H1 (cell line): ENCODE data around the gene DPP10. TPM values are rescaled to one million over a fixed set of nuclear protein-coding genes. Genes with fewer than 3 reads are reported as not detected.

Experiments used
- CHD2 ChIP-seq: IDR thresholded peaks from 2 replicates; pipeline ENCODE4 v1.6.1; 2012; ENCODE audit warnings: low read length, improper control_type of control experiment
- FOSL1 ChIP-seq: IDR thresholded peaks from 2 replicates; pipeline ENCODE4 v1.6.1; 2011; ENCODE audit warnings: mild to moderate bottlenecking, low read depth, low read length, moderate library complexity; ENCODE audit not compliant: insufficient read depth
- GABPA ChIP-seq: IDR thresholded peaks from 2 replicates; pipeline ENCODE4 v1.6.1; 2011; ENCODE audit warnings: mild to moderate bottlenecking, low read length, moderate library complexity, borderline replicate concordance; ENCODE audit not compliant: insufficient read depth
- HDAC2 ChIP-seq, 2 experiments: fragments of 300-600 bp in 1 of 2; sonication (generic) in 1 of 2; IDR thresholded peaks; 2 replicates each; pipeline ENCODE4 v1.6.1; 2011 to 2012; ENCODE audit warnings: low read depth in 2 of 2, low read length in 2 of 2, mild to moderate bottlenecking in 2 of 2, moderate library complexity in 2 of 2, borderline replicate concordance in 1 of 2, inconsistent platforms in 1 of 2
- NRF1 ChIP-seq: IDR thresholded peaks from 2 replicates; pipeline ENCODE4 v1.6.1; 2011; ENCODE audit warnings: mild to moderate bottlenecking, low read depth, low read length, improper control_type of control experiment
- POLR2A ChIP-seq, 2 experiments: IDR thresholded peaks; 1 replicate in 1 of 2; 2 replicates in 1 of 2; pipeline ENCODE4 v1.6.1; 2011; ENCODE audit warnings: low read depth in 2 of 2, low read length in 2 of 2, mild to moderate bottlenecking in 2 of 2; ENCODE audit errors: control extremely low read depth in 1 of 2
- SIN3A ChIP-seq, 2 experiments: IDR thresholded peaks in 1 of 2; conservative IDR thresholded peaks in 1 of 2; 2 replicates each; pipeline ENCODE4 v1.6.1; 2011 to 2012; ENCODE audit warnings: low read length in 2 of 2, improper control_type of control experiment in 1 of 2, low read depth in 1 of 2, mild to moderate bottlenecking in 1 of 2
- SIRT6 ChIP-seq: IDR thresholded peaks from one replicate; pipeline ENCODE4 v1.7.1; 2012; ENCODE audit warnings: low read length, inconsistent platforms
- polyA plus RNA-seq, 7 experiments: library from polyadenylated mRNA; depleted of rRNA in 3 of 7; stranded (reverse) in 5 of 7; unstranded in 2 of 7; fragments of >200 nt in 5 of 7; fragments of 200-250 nt in 2 of 7; gene quantifications; 1 replicate in 5 of 7; 2 replicates in 1 of 7; 4 replicates in 1 of 7; pipeline versions ENCODE4 v1.2.1 to v1.2.3, GENCODE V29; 2011 to 2013; ENCODE audit warnings: missing spikeins in 2 of 7, mixed read lengths in 2 of 7
- total RNA-seq: library from RNA; stranded (reverse); fragmentation: NEBNext Ultra II Directional; extraction: Animal tissue kit (Norgen Biotek cat#: 25700); gene quantifications from 2 replicates; pipeline ENCODE4 v1.2.1, GENCODE V29; 2021
- TF ChIP-seq, protein P1 (sequence below): fragments of 300-600 bp; sonication (generic); IDR thresholded peaks from 2 replicates; pipeline ENCODE4 v1.7.1; 2012; ENCODE audit warnings: low read length, moderate library complexity, mild to moderate bottlenecking, inconsistent platforms; ENCODE audit not compliant: insufficient replicate concordance

DPP10 gene
- total and polyA plus RNA-seq, 2 of the 8 experiments (the other 6 are each of a cell fraction or from before 2014, with no cell fraction given) = 3.3 to 7.2 TPM

DNA sequence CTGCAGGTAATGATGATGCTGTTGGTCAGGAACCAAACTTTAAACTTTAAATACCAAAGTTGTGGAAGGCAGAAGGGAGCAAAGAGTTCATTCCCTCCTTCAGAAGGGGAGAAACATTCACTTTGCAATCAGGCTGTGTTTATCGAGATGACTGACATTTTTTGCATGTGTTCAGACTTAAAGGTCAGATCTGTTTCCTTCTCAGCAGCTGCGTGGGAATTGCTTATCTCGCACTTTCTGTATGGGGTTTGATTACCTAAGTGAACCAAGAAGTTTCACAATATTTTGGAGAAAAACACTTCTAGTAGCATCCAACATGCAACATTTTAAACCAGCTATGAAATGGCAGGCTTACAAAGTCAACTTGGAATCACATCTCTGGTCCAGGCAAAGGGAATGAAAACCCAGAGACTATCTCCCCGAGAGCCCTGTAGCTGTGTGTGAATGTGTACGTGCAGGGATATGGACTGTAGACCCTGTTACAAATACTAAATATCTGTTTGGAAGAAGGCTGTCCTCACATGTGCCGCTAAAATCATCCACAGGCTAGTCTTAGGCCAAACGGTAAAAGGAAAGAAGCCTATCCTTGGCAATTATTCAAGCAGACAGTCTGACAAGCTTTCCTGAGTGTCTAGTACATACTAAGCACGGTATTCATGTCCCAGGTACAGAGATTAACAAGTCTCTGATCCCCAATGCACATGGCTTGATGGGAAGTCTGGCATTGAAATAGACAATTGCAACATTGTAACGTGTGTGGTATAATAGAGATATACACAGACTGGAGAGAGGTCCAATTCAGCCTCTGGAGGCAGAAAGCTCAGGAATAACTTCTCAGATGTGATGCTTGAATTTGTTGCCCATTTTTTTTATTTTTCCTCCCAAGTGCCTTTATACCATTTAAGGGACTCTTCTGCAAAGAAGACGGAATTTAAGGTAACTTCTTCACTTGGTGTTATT lies 483.1 kb downstream of the DPP10 start (continued):
- TF ChIP-seq, protein P1, sequence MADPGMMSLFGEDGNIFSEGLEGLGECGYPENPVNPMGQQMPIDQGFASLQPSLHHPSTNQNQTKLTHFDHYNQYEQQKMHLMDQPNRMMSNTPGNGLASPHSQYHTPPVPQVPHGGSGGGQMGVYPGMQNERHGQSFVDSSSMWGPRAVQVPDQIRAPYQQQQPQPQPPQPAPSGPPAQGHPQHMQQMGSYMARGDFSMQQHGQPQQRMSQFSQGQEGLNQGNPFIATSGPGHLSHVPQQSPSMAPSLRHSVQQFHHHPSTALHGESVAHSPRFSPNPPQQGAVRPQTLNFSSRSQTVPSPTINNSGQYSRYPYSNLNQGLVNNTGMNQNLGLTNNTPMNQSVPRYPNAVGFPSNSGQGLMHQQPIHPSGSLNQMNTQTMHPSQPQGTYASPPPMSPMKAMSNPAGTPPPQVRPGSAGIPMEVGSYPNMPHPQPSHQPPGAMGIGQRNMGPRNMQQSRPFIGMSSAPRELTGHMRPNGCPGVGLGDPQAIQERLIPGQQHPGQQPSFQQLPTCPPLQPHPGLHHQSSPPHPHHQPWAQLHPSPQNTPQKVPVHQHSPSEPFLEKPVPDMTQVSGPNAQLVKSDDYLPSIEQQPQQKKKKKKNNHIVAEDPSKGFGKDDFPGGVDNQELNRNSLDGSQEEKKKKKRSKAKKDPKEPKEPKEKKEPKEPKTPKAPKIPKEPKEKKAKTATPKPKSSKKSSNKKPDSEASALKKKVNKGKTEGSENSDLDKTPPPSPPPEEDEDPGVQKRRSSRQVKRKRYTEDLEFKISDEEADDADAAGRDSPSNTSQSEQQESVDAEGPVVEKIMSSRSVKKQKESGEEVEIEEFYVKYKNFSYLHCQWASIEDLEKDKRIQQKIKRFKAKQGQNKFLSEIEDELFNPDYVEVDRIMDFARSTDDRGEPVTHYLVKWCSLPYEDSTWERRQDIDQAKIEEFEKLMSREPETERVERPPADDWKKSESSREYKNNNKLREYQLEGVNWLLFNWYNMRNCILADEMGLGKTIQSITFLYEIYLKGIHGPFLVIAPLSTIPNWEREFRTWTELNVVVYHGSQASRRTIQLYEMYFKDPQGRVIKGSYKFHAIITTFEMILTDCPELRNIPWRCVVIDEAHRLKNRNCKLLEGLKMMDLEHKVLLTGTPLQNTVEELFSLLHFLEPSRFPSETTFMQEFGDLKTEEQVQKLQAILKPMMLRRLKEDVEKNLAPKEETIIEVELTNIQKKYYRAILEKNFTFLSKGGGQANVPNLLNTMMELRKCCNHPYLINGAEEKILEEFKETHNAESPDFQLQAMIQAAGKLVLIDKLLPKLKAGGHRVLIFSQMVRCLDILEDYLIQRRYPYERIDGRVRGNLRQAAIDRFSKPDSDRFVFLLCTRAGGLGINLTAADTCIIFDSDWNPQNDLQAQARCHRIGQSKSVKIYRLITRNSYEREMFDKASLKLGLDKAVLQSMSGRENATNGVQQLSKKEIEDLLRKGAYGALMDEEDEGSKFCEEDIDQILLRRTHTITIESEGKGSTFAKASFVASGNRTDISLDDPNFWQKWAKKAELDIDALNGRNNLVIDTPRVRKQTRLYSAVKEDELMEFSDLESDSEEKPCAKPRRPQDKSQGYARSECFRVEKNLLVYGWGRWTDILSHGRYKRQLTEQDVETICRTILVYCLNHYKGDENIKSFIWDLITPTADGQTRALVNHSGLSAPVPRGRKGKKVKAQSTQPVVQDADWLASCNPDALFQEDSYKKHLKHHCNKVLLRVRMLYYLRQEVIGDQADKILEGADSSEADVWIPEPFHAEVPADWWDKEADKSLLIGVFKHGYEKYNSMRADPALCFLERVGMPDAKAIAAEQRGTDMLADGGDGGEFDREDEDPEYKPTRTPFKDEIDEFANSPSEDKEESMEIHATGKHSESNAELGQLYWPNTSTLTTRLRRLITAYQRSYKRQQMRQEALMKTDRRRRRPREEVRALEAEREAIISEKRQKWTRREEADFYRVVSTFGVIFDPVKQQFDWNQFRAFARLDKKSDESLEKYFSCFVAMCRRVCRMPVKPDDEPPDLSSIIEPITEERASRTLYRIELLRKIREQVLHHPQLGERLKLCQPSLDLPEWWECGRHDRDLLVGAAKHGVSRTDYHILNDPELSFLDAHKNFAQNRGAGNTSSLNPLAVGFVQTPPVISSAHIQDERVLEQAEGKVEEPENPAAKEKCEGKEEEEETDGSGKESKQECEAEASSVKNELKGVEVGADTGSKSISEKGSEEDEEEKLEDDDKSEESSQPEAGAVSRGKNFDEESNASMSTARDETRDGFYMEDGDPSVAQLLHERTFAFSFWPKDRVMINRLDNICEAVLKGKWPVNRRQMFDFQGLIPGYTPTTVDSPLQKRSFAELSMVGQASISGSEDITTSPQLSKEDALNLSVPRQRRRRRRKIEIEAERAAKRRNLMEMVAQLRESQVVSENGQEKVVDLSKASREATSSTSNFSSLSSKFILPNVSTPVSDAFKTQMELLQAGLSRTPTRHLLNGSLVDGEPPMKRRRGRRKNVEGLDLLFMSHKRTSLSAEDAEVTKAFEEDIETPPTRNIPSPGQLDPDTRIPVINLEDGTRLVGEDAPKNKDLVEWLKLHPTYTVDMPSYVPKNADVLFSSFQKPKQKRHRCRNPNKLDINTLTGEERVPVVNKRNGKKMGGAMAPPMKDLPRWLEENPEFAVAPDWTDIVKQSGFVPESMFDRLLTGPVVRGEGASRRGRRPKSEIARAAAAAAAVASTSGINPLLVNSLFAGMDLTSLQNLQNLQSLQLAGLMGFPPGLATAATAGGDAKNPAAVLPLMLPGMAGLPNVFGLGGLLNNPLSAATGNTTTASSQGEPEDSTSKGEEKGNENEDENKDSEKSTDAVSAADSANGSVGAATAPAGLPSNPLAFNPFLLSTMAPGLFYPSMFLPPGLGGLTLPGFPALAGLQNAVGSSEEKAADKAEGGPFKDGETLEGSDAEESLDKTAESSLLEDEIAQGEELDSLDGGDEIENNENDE = no peak
- no peak for TF ChIP-seq NRF1
- no peak for TF ChIP-seq HDAC2 (IDR thresholded peaks at IDR 0.05; ENCODE audit: borderline replicate concordance in 1 of 2, low read depth in 2 of 2, low read length in 2 of 2)
- TF ChIP-seq GABPA = no peak
- TF ChIP-seq POLR2A (IDR thresholded peaks at IDR 0.05; ENCODE audit: control extremely low read depth in 1 of 2, low read depth in 2 of 2, low read length in 2 of 2) = no peak
- TF ChIP-seq CHD2 = no peak
- no peak for TF ChIP-seq SIRT6
- TF ChIP-seq SIN3A (conservative IDR thresholded peaks at IDR 0.05 in 1 of 2, IDR thresholded peaks at IDR 0.05 in 1 of 2; ENCODE audit: low read depth in 1 of 2, low read length in 2 of 2) = no peak
- no peak for TF ChIP-seq FOSL1
